ENCODE data around the gene CADPS2. TPM values are rescaled to one million over a fixed set of nuclear protein-coding genes. Genes with fewer than 3 reads are reported as not detected.

CADPS2 gene
- polyA plus RNA-seq, 3 donors, result not detected

- Histone ChIP-seq H3K27me3 (ENCODE audit: control insufficient read depth in 2 of 2, insufficient read depth in 2 of 2, low read length in 2 of 2) (no peaks in the 10 kb centered on the region), H3K4me3 (replicated peaks in 1 of 3; ENCODE audit: low read depth in 2 of 3, low read length in 3 of 3) (no peak overlapping the region), H3K27ac (ENCODE audit: low read depth in 1 of 2, low read length in 2 of 2) (no peak overlapping the region), H3K36me3 (replicated peaks in 1 of 2; ENCODE audit: control insufficient read depth in 1 of 2, insufficient read depth in 2 of 2, low read length in 2 of 2) (no peaks in the 10 kb centered on the region), H4K20me1 (ENCODE audit: insufficient read depth, low read length) (no peaks in the 10 kb centered on the region), H3K79me2 (ENCODE audit: insufficient read depth, low read length) (no peaks in the 10 kb centered on the region), H3K4me2 (replicated peaks; ENCODE audit: extremely low read depth, low read length, poor library complexity, severe bottlenecking) (no peak overlapping the region), H3K4me1 (ENCODE audit: control insufficient read depth in 1 of 2, insufficient read depth in 2 of 2, low read length in 2 of 2) (no peaks in the 10 kb centered on the region), H3K9me3 (replicated peaks in 1 of 2; ENCODE audit: control insufficient read depth in 1 of 2, insufficient read depth in 1 of 2, low read length in 2 of 2) (peaks cover 19 to 30% of the 10 kb centered on the region in 2 donors), H2AFZ (ENCODE audit: insufficient read depth, low read depth, low read length, poor library complexity, severe bottlenecking) (no peak overlapping the region), H3K9ac (ENCODE audit: insufficient read depth, low read length, poor library complexity, severe bottlenecking) (no peak overlapping the region)
- H3K4me1 Mint-ChIP-seq, result no peaks in the 10 kb centered on the region
- no CpG with 5 or more reads among the region's 2 CpGs for WGBS (ENCODE audit: insufficient coverage)
- H3K4me3 Mint-ChIP-seq, result no peak overlapping the region
- intact Hi-C loops (cut with micrococcal nuclease), result no loop called here
- no peaks in the 10 kb centered on the region for H3K27me3 Mint-ChIP-seq (ENCODE audit: low read depth in 3 of 3)
- TF ChIP-seq CTCF (IDR thresholded peaks at IDR 0.05), result no peak
- peaks cover 0 to 12% (median 6%) of the 10 kb centered on the region in 7 donors for H3K9me3 Mint-ChIP-seq
- no peaks in the 10 kb centered on the region for H3K36me3 Mint-ChIP-seq
- no peak overlapping the region for H3K27ac Mint-ChIP-seq
- no peak for DNase-seq
Measured at GRCh38 chr7:122694697-122695096, 191.6 kb downstream of the CADPS2 start.

- Histone ChIP-seq H2AFZ (ENCODE audit: insufficient read depth, low read depth, low read length, poor library complexity, severe bottlenecking) (no peak overlapping the region), H3K36me3 (replicated peaks in 1 of 2; ENCODE audit: control insufficient read depth in 1 of 2, insufficient read depth in 2 of 2, low read length in 2 of 2) (no peaks in the 10 kb centered on the region), H3K4me2 (replicated peaks; ENCODE audit: extremely low read depth, low read length, poor library complexity, severe bottlenecking) (no peak overlapping the region), H3K79me2 (ENCODE audit: insufficient read depth, low read length) (no peaks in the 10 kb centered on the region), H3K4me1 (ENCODE audit: control insufficient read depth in 1 of 2, insufficient read depth in 2 of 2, low read length in 2 of 2) (no peaks in the 10 kb centered on the region), H4K20me1 (ENCODE audit: insufficient read depth, low read length) (no peaks in the 10 kb centered on the region), H3K4me3 (replicated peaks in 1 of 3; ENCODE audit: low read depth in 2 of 3, low read length in 3 of 3) (no peak overlapping the region), H3K9ac (ENCODE audit: insufficient read depth, low read length, poor library complexity, severe bottlenecking) (no peak overlapping the region), H3K9me3 (replicated peaks in 1 of 2; ENCODE audit: control insufficient read depth in 1 of 2, insufficient read depth in 1 of 2, low read length in 2 of 2) (peaks cover 8 to 34% of the 10 kb centered on the region in 2 donors), H3K27ac (ENCODE audit: low read depth in 1 of 2, low read length in 2 of 2) (no peak overlapping the region), H3K27me3 (ENCODE audit: control insufficient read depth in 2 of 2, insufficient read depth in 2 of 2, low read length in 2 of 2) (no peaks in the 10 kb centered on the region)
- no peak overlapping the region for H3K27ac Mint-ChIP-seq
- no peaks in the 10 kb centered on the region for H3K27me3 Mint-ChIP-seq (ENCODE audit: low read depth in 3 of 3)
- H3K9me3 Mint-ChIP-seq, result peaks cover 0 to 13% (median 6%) of the 10 kb centered on the region in 7 donors
- no peak for TF ChIP-seq CTCF (IDR thresholded peaks at IDR 0.05)
- H3K36me3 Mint-ChIP-seq, result no peaks in the 10 kb centered on the region
- no peaks in the 10 kb centered on the region for H3K4me1 Mint-ChIP-seq
- no peak for DNase-seq
- 90% methylated on average over 2 of the region's 3 CpGs for WGBS (ENCODE audit: insufficient coverage)
- intact Hi-C loops (cut with micrococcal nuclease), result no loop called here
- no peak overlapping the region for H3K4me3 Mint-ChIP-seq
Measured at GRCh38 chr7:122692769-122693309, 193.4 kb downstream of the CADPS2 start.

All from CD14-positive monocyte (primary cell).